Glomerular visceral epithelial cell (primary cell): ENCODE results near the gene EFHC1.

ENCODE experiments used
- DNase-seq: peaks from one replicate; pipeline ENCODE4 v3.0.0-alpha.2; 2016; ENCODE audit errors: extremely low spot score

EFHC1 gene

DNA sequence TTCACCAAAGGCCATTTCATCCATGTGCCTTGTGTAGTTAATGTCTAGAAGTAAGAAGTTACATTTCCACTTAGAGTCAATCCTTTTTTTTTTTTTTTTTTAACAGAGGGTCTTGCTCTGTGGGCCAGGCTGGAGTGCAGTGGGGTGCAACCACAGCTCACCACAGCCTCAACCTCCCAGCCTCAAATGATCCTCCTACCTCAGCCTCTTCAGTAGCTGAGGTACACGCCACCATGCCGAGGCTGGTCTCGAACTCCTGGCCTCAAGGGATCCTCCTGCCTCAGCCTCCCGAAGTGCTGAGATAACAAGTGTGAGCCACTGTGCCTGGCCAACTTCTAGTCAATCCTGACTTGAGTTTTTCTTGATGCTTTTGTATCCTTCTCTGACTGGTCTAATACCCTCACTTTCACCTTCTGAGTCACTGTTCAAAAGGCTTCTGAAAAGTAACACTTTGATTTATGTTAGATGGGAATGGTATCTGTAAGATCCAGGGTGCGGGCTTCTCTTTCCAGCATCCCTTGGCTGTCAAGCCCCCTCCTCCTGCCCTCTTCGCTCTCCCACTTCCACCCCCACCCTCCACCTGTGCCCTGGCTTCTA lies 134.6 kb downstream of the EFHC1 start:
- no peak for DNase-seq

DNA sequence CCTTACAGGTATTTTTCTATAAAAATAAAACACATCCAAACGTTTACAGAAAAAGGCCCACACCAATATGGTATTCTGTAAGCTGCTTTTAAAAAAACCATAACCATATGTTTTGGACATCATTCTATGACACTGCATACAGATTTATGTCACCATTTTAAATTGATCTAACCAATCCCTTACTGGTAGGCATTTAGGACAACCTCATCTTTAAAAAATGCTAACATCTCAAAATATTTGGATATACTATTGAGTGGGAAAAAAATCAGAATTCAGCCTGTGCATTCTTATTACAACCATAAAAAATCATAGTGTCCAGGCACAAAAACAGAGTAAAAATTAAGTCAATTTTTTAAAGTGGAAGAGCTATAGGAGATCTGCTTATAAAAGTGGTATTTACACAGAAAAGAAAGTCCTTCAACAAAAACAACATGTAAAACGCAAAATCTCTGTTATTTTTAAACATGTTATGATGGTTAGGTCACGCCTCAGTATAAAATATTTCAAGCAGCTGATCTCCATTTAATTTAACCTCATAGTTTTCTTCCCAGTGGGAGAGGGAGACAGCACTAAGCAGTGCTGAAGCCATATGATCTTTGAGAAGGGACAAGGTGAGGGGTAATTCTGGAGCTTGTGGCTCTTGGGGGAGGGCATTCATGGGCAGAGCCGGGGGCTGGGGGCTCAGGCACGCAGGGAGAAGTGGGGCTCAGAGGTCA lies 135.5 kb downstream of the EFHC1 start:
- no peak for DNase-seq

DNA sequence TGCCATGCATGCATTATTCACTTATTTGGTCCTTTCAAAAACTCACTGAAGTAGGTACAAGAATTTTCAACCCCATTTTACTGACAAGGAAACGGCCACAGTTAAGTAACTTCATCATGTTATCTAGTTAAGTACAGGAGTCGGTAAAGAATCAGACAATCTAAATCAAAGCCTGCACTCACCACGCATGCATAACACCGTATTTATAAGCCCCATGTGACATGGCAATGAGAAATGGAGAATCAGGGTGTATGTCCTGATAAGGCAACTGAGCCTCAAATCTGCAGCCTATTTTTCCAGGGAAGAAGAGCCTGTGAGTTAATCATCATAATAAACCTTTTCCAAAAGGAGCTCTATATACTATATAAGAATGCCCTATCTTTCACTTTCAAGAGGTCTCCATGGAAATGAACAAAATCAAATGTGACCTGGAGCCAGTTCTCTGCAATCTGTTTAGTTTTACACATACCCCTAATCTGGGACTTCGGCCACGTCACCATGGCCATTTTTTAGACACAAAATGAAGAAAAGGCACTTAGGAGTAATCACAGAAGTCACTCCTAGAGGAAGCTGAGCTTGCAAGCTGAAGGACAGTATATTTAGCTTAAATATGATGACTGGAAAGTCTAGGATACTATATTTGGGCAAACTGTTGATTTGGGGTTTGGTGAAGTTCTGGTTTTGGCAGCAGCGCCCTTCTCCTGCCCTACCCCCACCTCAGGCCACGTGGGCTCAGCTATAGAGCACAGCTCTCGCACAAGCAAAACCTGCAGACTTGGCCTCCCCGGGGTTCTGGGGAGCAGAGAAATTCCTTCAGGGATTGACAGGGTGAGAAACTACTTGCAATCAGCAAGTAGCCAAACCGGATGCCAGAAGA lies 137.5 kb downstream of the EFHC1 start:
- DNase-seq: no peak

DNA sequence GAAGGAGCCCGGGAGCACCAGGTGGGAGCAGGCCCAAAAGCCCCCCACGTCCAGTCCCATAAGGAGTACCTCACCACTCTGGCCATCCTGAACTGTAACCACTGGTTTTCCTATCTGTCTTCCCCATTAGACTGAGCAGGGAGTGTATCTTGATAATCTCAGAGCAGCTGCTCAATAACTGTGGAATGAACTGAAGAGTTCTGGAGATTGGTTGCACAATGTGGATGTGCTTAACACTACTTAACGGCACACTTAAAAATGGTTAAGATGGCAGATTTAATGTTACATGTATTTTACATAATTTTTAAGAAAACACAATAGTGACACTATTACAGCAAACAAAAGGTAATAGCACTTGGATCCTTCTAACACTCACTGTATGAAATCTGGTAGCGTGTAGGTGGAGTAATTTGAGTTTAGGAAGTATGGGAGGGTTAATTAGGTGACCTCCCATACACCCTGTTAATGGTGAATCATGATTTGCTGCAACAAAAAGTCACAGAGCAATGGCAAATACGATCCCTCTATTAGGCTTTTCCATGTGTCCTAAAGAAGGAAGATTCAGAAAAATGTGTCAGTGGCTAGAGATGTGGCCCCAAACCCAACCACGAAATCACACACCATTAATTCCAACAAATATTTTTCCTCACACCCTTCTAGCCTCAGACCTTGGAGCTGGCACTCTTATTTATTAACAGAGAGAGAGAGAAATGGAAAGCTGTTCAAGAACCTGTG lies 138.3 kb downstream of the EFHC1 start:
- DNase-seq: peak; percentile 60

DNA sequence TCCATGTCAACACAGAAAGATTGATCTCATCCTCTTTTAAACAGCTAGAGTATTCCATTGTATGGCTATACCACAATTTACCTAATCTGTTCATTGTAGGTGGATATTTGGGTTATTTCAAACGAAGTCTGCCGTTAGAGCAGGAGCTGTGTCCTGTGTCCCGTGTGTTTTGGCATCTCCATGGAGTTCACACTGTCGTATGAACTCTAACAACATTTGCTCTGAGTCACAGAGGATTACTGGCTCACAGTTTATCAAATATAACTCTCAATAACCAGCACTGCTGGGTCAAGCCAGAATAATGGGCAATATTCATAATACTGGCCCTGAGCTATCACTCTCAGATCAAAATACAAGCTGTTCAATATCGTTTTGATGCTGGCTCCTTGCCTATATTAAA lies 140.3 kb downstream of the EFHC1 start:
- DNase-seq: no peak

DNA sequence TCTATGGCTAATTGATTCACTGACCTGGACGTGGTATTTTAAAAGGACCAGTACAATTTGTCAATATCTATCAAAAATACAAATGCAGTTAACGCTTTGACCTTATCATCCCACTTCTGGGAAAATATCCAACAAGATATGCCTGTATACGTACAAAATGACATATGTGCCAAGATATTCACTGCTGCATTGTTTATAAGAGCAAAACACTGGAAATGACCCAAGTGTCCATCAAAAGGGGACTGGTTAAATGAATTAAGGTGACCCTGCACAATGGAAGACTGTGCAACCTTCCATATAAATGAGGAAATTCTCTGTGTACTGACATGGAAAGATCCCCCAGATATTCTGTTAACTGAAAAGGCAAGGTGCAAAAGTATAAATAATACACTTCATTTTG lies 142.8 kb downstream of the EFHC1 start:
- no peak for DNase-seq

DNA sequence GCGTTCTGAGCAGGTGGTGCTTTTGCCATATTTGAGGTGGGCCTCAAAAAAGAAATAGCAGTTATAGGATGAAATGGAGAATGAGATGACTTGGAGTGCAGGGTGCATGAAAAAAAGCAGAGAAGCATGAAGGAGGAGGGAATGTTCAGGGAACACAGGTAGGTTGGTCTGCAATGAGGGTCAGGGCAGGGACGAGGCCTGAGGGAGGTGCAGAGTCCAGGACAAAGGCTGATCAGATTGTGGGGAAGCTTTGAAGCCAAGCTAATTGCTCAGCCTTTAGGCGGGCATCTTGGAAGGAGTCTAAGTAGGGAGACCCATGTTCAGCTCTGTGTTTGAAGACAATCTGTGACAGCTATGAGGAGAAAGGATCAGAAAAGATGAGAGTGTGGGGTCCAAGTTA lies 144.7 kb downstream of the EFHC1 start:
- no peak for DNase-seq

DNA sequence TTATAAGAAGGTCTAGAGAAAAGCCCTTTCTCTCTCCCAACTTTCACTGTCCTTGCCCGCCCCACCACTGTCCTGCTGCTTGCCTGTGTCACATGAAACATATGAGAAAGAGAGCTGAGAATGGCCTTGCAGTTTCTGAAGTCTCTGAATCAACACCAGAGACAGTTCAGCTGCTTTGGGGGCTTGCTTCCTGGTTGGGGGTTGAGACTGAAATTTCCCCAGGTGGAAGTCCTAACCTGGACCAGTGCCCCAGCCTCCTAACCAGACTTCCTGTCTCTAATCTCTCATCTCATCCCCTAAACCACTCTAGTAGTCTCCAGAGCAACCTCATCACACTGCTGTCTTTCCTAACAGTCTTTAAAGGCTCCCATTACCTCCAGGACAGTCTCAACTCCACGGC lies 146.1 kb downstream of the EFHC1 start:
- DNase-seq: no peak

DNA sequence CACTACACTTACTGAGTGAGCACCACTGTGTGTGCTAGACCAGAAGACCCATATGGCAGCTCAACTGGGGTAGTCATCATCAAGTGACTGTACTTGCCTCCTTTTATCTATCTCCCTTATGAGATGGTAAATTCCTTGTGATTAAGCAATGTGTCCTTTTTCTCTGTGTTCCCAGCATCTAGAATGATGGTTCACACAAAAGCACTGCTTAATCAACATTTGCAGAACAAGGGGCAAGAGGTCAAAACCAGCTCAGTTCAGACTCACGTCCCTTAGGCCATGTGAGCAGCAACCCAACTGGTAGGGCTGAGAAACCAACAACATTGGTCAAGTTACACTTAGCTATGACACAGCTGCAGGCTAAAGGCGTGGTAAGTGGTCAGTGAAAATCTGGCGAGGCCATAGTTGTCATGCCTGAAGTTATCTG lies 146.7 kb downstream of the EFHC1 start:
- peak; percentile 76 for DNase-seq

DNA sequence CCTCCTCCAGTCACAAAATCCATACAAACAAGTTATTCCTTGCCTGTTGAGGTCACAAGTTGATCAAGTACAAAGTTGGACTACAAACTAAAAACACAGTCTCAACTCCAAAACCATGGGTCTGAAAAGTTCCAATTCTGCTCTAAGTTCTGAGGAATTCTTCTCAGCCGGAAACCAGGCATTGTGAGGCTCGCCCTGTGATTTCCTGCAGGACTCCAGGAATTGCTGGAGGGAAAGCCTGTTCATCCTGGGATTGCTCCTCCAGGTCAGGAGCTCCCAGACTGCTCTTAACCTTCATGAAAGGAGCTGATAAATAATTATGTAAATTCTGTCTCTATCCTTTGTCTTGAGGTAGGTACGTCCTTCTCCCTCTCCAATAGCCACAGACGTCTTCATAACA lies 148.2 kb downstream of the EFHC1 start:
- no peak for DNase-seq

DNA sequence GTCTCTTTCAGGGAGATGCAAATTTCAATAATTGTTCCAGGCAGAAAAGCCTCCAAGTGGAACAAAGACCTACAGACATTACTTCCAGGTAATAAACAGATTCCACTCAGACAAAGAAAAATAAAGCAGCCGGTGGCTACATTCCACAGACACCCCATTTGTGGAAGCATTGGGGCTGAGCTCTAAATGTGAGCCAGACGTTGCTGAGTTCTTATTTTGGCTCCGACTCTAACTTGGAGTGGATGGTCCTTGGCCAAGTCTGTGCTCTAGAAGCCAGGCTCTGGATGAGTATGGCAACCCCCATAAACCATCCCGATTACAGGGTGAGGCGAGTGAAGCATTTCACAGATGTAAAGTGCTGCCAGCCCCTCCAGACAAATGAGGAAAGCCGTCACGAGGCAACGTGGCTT lies 150.2 kb downstream of the EFHC1 start:
- peak; percentile 66 for DNase-seq

DNA sequence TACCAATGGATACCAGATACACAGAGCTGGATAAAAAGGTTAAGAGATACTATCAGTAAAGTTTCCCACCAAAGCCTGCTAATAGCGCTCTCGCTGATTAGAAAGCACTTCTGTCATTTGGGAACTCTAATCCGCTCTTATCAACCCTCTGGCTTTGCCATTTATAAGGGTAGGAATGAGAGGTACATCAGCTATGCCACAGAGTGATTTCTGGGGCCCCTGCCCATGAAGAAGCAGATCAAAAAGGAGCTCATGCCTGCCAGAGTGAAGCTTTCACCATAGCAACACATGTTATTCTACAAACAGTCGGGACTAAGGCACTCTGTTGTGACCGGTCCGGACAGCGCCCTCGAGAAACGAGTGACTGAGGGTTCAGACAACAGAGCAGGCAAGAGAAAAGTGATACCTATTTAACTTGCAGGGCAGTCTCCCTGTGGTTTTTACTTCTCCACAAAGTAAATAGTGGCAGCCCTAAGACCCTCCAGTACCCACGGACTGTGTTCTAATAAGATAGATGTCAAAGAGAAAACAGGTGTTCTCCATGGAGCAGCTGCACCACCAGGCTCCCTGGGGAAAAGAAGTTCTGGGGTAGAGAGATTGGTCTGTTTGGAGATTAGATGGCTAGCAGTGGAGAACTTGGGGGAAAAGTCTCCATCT lies 151.1 kb downstream of the EFHC1 start:
- no peak for DNase-seq

DNA sequence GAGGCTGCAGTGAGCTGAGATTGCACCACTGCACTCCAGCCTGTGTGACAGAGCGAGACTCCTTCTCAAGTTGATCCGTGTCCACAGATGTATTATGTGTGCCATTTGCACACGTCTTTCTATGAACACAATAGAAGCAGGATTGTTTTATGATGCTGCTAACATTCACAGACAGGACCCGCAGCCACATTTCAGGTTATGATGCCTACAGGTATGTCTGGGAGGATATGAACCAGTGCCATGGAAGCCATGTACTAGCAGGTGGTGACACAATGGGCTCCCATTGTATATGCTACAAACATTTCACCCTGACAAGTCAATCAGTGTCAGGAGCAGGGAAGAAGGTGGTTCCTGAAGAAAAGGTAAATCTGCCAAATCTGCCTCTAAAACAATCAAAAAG lies 152.4 kb downstream of the EFHC1 start:
- no peak for DNase-seq

DNA sequence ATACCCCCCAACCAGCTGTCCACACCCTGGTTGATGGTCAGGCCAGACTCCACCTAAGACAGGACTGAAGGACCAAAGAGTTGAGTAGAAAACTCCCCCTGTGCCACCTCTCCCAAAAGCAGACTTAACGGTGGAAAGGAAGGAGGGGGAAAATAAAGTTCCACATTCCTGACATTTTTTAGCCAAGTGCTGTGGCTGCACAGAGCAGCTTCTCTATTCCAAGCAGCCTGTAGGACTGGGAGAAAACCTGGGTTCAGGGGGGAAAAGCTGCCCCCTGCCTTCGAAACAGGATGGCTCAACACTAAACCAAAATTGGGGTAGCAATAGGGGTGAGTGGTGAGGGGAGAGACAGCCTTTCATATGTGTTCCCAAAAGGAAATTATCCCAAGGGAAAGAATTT lies 153.2 kb downstream of the EFHC1 start:
- DNase-seq: peak; percentile 63
